Stimulated activated CD4-positive, alpha-beta T cell treated with anti-CD3 and anti-CD28 coated beads, Interleukin-1b, Interleukin-23, amount 100 ng/mL, for 4 hours (primary cell): ENCODE data around the gene SMIM44.
A peak's percentile ranks its signal among the peaks of the same experiment; 100 is the strongest.
"Not testable (repeated sequence)": the region's sequence is repeated elsewhere in the genome, so short reads cannot be mapped to it uniquely, and the experiment has no call there.

Source experiments
- DNase-seq, 2 donors: peaks; one replicate each; pipeline ENCODE4 v3.0.0-alpha.2; 2020; ENCODE audit warnings: low read depth in 2 of 2

SMIM44 gene

GRCh38 chr19:3517638-3518037, 34.4 kb upstream of the SMIM44 start:
- DNase-seq = no peak

DNA sequence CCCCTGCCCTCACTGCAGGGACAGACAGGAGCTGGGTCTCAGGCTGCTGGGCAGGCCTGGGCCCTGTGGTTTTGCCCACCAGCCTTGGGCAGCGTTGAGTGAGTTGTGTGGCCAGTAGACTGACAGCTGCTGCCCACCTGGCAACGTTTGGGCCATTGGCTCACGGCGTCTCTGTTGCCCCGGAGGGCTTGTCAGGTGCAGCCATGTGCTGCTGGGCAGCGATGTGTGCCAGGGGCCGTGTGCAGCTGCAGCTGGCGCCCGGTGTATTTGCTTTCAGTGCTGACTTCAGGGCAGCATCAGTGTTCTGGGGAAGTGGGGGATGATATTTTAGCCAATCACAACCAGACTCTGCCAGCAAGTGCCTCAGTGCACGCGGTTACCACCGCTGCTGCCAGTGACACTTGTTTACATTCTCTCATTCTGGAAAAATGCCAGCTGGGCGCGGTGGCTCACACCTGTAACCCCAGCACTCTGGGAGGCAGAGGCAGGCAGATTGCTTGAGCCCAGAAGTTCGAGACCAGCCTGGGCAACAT, 33.5 kb upstream of the SMIM44 start:
- DNase-seq = no peak

DNA sequence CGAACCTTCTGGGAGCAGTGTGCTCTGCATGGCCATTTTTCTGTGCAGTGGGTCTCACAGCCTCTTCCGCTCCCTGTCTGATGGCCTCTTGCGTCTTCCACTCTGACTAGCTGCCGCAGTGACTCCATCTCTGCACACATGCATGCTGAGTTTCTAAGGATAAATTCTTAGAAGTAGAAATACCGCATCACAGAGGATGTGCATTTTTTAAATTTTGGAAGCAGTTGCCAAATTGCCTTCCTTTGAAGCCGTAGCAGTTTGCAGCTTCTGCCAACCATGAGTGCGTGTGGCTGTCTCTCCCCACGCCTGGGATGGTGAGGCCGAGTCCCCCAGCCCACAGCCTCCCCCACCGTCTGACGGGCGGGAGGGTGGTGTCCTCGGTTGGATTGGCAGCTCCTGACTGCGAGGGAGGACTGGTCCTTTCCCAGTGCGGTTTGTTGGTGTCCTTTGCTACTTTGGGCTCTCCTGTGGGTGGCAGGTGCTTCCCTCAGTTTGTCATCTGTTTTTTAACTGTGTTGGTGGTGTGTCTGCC, 32.7 kb upstream of the SMIM44 start:
- DNase-seq = no peak

- DNase-seq = no peak
Observed at GRCh38 chr19:3514930-3515329, 31.7 kb upstream of the SMIM44 start.

GRCh38 chr19:3513229-3514140, 30.2 kb upstream of the SMIM44 start:
- DNase-seq = no peak

GRCh38 chr19:3512562-3513228, 29.5 kb upstream of the SMIM44 start:
- no peak for DNase-seq

DNA sequence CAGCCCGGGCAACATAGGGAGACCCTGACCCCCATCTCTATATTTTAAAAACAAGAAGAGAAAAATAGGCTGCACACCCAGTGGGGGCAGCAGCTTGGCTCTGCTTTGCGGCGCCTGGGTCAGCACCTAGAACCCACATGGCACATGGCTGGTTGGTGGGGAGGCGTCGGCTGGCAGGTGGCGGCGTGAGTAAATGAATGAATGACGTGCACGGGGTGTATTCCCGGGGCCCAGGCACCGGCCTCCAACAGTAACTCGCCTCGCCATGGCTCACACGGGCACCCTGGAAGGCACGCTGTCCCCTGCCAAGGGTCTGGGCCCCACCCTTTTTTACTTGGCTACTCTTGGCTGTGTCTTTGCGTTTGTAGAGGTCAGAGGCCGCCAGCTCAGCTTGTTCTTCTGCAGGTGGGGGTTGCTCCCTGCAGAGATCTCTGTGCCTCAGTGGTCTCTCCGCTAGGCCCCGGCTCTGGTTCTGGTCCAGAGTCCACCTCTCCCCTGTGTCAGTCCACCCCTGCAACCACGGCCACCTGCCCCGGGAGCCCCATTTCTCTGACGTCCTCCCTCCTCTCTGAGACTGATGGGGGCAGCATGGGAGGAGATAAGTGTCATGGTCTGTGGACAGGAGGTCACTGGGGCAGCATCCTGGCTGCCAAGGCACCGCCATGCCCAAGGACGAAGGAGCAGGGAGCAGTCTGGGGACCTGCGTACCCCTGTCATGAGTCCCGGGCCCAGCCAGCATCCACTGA, 28.4 kb upstream of the SMIM44 start:
- DNase-seq = no peak

- DNase-seq = no peak
Observed at GRCh38 chr19:3510727-3511126, 27.5 kb upstream of the SMIM44 start.

- DNase-seq = no peak
Observed at GRCh38 chr19:3509566-3509989, 26.3 kb upstream of the SMIM44 start.

GRCh38 chr19:3508771-3509535, 25.7 kb upstream of the SMIM44 start:
- DNase-seq = no peak

DNA sequence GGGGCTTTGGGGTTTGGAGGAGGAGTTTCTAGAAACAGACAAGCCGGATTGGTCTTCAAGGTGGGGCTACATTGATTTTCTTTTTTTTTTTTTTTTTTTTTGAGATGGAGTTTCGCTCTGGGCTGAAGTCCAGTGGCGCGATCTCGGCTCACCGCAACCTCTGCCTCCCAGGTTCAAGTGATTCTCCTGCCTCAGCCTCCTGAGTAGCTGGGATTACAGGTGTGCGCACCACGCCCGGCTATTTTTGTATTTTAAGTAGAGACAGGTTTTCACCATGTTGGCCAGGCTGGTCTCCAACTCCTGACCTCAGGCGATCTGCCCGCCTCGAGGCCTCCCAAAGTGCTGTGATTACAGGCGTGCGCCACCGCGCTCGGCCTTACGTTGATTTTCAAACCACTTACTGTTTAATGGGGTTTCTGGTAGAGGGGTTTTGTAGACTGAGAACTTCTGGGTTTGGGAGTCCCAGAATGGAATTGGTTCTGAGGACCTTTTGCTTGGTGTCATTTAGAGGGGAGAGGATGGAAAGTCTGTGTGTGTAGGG, 24.9 kb upstream of the SMIM44 start:
- DNase-seq = not testable (repeated sequence)

DNA sequence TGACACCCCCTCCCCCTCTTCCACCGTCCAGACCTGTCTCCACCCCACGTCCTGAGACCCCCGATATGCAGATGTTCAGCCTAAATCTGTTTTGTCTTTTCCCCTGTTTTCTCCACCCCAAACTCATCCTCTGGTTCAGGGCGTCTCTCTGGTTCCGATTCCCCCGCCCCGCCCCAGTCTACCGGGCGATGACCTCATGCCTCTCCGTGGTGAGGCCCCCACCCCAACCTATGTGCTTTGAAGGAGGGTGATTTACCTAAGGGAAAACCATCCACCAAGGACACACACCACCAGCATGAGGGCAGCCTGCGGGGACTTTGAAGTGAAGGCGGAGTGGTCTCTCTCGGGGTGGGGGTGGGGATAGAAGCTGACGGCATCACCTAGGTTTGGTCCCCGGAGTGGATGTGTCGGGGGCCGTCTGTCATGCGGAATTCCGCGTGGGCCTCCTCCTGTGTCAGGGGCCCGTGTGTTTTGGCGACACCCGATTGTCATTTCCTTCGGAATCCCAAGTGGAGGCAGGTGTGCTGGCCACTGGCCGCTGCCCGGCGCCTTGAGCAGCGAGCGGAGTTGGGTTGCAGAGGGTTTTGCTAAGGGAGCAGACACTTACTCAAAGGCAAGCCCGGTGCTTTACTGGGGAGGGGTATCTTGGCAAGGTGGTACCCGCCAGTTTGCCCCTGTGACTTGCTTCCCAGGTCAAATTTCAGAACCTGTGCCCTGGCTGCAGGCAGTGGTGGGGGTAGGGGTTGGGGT, 24.3 kb upstream of the SMIM44 start:
- DNase-seq = peak in 1 of 2 donors; percentile 34

GRCh38 chr19:3506384-3507340, 23.4 kb upstream of the SMIM44 start:
- DNase-seq = peak in 1 of 2 donors; percentile 12

DNA sequence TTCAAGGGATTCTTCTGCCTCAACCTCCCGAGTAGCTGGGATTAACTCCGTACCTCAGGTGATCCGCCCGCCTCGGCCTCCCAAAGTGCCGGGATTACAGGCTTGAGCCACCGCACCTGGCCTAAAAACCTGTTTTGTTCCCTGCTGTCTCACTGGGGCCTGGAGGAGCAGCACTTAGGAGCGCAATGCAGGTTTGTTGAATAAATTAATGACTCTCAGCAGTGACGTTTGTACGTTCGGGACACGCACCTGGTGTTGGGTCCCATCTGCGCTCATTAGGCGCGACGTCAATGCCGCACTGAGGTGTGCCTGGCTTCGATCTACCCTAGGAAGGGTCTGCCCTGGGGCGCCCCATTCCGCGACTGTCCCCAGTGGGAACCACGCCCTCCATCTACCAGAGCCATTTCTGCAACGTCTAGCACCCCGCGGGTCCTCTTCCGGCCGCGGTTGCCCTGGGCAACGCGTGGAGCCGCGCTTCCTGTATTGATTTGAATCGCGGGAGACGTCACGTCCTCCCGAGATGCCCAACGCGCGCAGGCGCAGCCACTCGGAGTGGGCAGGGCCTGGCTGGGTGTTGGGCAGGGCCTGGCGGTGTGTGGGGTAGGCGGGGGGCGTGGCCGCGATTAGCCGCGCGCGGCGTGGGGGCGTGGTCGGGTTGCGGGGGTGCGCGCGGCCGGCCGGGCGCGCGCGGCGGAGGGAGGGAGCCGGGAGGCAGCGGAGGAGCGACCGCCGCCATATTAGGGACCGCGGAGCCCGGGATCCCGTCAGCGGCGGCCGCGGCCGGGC, 22.6 kb upstream of the SMIM44 start, which contains the start of gene FZR1:
Gene FZR1, plus strand, starts transcription at position 714 of the 786 bp plus-strand sequence. CDS start 16,679 bp downstream, outside the sequence.
- peak; percentile 99 to 100 for DNase-seq

GRCh38 chr19:3504735-3505134, 21.5 kb upstream of the SMIM44 start:
- DNase-seq = no peak

GRCh38 chr19:3503036-3503572, 19.9 kb upstream of the SMIM44 start:
- DNase-seq = no peak

DNA sequence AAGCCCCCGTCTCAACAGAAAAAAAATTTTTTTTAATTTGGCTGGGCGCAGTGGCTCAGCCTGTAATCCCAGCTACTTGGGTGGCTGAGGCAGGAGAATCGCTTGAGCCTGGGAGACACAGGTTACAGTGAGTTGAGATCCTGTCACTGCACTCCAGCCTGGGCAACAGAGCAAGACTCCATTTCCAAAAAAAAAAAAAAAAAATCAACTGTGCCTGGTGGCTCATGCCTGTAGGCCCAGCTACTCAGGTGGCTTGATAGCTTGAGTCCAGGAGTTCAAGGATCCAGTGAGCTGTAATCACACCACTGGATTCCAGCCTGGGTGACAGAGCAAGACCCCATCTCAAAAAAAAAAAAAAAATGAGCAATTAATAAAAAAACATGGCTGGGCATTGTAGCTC, 18.5 kb upstream of the SMIM44 start:
- no peak for DNase-seq
